NCI-H1436 treated with DMSO at 0.1 percent for 48 hours (cell line): ENCODE measurements around the gene WDR18.

Experiments used
- DNase-seq: peaks from one replicate; lab custom pipeline; 2025; lab: John Stamatoyannopoulos, UW

WDR18 gene

GRCh38 chr19:991932-992669 lies 8.0 kb downstream of the WDR18 start:
- DNase-seq: no peak

DNA sequence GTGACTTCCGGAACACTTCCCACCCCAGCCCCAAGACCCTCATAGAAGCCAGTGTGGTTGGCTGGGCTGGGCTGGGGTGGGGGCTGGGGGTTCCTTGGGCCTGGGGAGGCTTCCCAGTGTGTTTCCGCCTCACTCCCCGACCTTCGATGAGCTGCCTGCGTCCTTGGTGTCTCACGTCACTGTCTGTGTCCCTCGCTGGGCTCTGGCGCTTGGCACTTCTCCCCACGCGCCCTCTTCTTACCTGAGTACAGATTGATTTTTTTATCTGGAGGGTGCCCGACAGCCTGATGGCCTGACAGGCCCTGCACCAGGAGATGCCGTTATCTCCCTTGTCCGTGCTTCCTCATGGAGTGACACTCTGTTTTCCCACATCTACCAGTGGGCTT lies 8.5 kb downstream of the WDR18 start:
- no peak for DNase-seq

- no peak for DNase-seq
Observed at GRCh38 chr19:993361-993830, 9.3 kb downstream of the WDR18 start.

DNA sequence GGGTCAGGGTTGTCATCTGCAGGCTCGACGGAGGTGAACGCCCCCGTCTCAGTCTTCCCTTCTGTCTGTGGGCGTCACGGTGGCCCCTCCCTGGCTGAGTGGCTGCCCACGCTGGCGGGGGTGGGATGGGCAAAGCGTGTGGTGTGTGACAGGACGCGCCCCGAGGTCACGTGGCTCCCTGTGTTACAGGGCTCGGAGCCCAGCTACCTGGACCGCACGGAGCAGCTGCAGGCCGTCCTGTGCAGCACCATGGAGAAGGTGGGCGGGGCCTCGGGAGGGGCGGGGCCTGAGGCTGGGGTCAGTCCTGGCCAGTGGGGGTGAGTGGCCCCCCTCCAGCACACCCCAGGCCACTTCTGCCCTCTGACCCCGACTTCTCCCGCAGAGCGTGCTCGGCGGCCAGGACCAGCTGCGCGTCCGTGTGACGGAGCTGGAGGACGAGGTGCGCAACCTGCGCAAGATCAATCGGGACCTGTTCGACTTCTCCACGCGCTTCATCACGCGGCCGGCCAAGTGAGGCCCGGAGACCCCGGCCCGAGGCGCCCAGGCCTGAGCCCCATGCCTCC lies 9.8 kb downstream of the WDR18 start:
- no peak for DNase-seq

GRCh38 chr19:994516-994915 lies 10.4 kb downstream of the WDR18 start:
- DNase-seq: no peak

GRCh38 chr19:995051-995827 lies 11.1 kb downstream of the WDR18 start:
- DNase-seq: no peak

- DNase-seq: no peak
Observed at GRCh38 chr19:996051-996838, 12.1 kb downstream of the WDR18 start.

DNA sequence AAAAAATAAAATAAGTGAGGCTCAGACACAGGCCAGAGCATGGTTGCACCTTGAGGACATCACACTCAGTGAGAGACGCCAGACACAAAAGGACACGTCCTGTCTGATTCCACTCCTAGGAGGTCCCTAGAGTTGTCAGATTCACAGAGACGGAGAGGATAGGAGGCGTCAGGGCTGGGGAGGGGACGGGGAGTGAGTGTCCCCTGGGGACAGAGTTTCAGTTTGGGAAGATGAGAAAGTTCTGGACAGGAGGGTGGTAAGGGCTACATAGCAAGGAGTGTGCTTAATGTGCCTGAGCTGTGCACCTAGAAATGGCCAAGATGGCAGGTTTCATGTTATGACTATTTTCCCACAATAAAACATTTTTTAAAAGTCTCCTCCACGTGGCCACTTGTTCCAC lies 13.9 kb downstream of the WDR18 start:
- DNase-seq: no peak

DNA sequence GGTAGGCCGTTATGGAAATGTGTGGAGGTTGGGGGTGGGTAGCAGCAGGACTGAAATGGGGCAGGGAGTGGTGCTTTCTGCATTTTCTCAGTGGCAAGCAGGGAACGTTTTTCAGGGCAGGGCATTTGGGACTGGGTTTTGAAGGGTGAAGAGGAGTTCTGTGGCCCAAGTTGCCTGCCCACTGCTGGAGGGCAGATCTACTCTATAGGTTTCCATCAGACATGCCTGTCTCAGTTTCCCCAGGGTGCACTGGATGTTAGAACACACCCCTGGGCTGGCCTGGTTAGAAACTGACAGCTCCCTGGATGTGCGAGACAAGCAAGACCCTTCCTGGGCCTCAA lies 15.2 kb downstream of the WDR18 start:
- no peak for DNase-seq

DNA sequence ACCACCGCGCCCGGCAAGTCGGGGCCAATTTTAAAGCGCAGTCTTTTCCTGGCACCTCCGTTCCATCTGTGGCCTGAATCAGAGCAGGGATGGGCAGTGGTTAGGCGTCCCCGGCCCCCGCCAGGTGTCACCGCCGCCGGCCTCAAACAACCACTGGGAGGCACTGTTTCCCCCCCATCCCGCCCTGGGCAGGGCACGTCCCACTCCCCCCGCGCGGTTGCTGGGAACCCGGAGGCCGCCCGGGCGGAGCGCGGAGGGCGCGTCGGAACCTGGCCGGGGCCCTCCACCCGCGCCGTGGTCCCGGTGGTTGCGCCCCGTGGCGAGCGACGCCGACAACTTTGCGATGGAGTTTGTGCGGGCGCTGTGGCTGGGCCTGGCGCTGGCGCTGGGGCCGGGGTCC lies 15.9 kb downstream of the WDR18 start, which contains the start of gene GRIN3B:
Gene GRIN3B, plus strand, starts transcription at position 325 of the 400 bp plus-strand sequence. Its CDS starts 19 bp downstream, at position 344.
- DNase-seq: no peak

DNA sequence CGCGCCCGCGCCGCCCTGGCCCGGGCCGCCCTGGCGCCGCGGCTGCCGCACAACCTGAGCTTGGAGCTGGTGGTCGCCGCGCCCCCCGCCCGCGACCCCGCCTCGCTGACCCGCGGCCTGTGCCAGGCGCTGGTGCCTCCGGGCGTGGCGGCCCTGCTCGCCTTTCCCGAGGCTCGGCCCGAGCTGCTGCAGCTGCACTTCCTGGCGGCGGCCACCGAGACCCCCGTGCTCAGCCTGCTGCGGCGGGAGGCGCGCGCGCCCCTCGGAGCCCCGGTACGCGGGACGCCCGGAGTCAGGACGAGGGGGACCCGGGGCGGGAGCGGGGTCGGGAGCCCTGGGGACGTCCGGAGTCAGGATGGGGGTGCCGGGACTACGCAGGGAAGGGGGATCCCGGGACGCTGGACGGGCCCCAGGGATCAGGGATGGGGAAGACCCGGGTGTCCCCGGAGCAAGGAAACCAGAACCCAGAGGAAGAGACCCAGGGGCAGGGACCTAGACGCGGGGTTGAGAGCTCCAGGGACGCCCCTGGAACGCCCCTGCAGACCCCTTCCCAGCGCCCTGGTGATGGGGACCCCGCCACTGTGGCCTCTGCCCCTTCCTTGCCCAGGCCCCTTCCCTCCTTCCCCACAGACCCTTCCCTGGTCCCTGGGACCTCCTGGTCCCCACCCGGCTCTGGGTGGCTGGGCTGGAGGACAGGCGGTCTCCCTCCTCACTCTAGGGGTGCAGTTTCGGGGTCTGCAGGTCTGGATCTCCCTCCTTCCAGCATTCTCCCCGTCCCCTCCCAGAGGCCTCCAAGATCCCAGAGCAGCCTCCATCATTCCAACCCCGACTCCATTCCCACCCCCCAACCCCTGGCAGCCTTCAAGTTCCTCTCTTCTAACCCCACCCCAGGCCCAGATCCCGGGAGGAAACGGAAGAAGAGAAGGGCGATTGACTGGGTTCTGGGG lies 16.7 kb downstream of the WDR18 start:
- no peak for DNase-seq

GRCh38 chr19:1001538-1002166 lies 17.5 kb downstream of the WDR18 start:
- no peak for DNase-seq

GRCh38 chr19:1002600-1002999 lies 18.5 kb downstream of the WDR18 start:
- no peak for DNase-seq

DNA sequence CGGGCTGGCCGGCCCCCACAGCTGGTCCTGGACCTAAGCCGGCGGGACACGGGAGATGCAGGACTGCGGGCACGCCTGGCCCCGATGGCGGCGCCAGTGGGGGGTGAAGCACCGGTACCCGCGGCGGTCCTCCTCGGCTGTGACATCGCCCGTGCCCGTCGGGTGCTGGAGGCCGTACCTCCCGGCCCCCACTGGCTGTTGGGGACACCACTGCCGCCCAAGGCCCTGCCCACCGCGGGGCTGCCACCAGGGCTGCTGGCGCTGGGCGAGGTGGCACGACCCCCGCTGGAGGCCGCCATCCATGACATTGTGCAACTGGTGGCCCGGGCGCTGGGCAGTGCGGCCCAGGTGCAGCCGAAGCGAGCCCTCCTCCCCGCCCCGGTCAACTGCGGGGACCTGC lies 19.1 kb downstream of the WDR18 start:
- no peak for DNase-seq

GRCh38 chr19:1004204-1004802 lies 20.2 kb downstream of the WDR18 start:
- no peak for DNase-seq

GRCh38 chr19:1004803-1005664 lies 20.9 kb downstream of the WDR18 start:
- no peak for DNase-seq

DNA sequence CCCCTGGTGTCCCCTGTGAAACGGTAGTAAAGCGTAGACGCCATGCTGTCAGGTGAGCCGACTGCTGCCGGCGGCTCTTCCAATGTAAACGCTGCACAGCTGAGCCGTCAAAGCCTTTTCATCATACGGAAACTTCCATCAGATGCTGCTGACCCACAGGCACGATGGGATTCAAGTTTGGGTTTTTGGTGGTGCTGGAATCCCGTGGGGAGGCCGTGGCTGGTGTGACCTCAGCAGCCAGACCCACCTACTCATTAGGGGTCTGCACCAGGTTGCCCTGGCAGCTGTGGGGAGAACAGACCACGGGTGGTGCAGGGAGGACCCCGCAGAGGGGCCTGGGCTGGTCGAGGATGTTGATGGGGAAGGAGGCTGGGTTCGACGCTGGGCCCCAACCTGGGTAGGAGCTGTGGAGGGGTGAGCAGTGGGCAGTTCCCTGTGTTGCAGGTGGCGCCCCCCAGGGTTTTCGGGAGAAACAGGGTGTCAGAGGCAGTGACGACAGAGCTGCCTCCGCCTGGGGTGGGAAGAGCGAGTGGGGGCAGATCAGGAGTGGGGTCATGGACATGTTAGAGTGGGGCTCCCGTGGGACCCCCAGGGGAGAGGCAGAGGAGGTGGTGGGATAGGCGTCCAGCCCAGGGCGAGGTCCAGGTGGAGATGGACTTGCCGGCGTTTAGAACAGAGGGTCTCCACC lies 22.7 kb downstream of the WDR18 start:
- DNase-seq: no peak

- DNase-seq: no peak
Observed at GRCh38 chr19:1007399-1008251, 23.5 kb downstream of the WDR18 start.
